ENCODE results near the gene AP3D1.

DNA sequence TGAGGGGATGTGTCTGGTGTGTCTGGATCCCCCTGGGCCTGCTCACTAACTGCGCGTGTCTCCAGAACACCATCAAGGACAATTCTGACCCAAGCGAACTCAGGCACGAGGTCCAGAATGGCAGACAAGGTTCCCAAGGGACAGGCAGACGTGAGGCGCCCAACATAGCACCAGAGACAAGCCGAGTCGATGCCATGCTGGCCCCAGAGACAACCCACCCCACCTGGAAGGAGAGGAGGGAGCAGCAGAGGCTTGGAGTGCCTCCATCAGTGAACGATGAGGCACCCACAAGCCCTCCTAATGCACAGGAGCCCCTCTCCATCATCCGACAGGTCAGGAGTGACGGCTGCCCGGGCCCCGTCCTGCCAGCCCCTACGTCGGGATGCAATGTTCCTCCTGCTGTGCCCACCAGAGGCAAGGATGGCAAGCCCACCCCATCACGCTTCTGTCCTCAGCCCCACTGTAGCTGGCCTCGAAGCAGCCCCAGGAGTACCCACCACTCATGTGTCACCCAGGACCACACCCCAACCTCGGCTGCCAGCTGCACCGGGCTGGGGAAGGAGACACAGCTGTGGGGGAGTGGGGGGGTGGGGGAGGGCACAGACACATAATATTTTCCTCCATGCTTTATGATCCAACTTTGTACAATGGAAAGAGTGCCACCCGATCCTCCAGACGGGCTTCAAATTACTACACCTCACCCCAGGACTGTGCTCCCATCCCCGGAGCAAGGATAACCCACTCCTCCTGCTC is 11.8 kb downstream of the AP3D1 start:
- TF ChIP-seq POLR2A (IDR thresholded peaks at IDR 0.05) (no peak), POLR2AphosphoS5 (IDR thresholded peaks at IDR 0.05) (no peak)
- TF ChIP-seq, protein P1, sequence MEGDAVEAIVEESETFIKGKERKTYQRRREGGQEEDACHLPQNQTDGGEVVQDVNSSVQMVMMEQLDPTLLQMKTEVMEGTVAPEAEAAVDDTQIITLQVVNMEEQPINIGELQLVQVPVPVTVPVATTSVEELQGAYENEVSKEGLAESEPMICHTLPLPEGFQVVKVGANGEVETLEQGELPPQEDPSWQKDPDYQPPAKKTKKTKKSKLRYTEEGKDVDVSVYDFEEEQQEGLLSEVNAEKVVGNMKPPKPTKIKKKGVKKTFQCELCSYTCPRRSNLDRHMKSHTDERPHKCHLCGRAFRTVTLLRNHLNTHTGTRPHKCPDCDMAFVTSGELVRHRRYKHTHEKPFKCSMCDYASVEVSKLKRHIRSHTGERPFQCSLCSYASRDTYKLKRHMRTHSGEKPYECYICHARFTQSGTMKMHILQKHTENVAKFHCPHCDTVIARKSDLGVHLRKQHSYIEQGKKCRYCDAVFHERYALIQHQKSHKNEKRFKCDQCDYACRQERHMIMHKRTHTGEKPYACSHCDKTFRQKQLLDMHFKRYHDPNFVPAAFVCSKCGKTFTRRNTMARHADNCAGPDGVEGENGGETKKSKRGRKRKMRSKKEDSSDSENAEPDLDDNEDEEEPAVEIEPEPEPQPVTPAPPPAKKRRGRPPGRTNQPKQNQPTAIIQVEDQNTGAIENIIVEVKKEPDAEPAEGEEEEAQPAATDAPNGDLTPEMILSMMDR (IDR thresholded peaks at IDR 0.05): no peak
